ENCODE measurements around the gene EMILIN3. TPM values are rescaled to one million over a fixed set of nuclear protein-coding genes. Genes with fewer than 3 reads are reported as not detected.

Gene EMILIN3
- total and polyA plus RNA-seq, 2 donors (not counting 3 experiments of a cell fraction or from before 2014, with no cell fraction given): 0.15 TPM; not detected in 1

DNA sequence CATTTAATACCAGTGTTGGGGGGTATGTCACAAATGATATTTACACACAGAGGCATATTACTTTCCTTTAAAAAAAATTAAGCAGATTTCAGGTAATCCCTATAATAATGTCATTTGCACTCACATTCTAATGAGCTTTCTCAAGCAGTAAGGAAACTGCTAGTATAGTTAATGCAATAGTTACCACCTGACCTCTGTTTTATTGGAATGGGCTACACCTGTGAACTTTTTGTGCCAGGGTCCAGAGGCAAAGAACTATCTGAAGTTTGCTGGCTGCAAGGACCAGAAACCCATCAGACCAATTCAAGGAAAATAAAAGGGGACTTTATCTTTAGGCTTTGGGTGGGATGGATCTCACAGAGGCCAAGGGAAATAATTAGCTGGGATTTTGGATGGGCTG is 46.2 kb downstream of the EMILIN3 start:
- Histone ChIP-seq H3K36me3 (ENCODE audit: control insufficient read depth in 2 of 2, extremely low read depth in 1 of 2, insufficient read depth in 2 of 2, low read length in 2 of 2) (no peaks in the 10 kb centered on the region), H4K20me1 (replicated peaks; ENCODE audit: control insufficient read depth, extremely low read depth, insufficient read depth, low read length) (no peaks in the 10 kb centered on the region), H3K27me3 (ENCODE audit: control insufficient read depth in 2 of 2, insufficient read depth in 2 of 2, low read length in 2 of 2) (no peaks in the 10 kb centered on the region), H3K4me1 (ENCODE audit: control insufficient read depth, extremely low read depth, insufficient read depth, low read length) (peaks cover 18% of the 10 kb centered on the region), H3K79me2 (ENCODE audit: control insufficient read depth, insufficient read depth, low read length) (peaks cover 11% of the 10 kb centered on the region), H3K9me1 (replicated peaks; ENCODE audit: control insufficient read depth, extremely low read depth, insufficient read depth, low read length) (no peaks in the 10 kb centered on the region), H2AFZ (ENCODE audit: low read depth, low read length) (no peak overlapping the region), H3K9me3 (replicated peaks; ENCODE audit: control insufficient read depth, insufficient read depth, low read length) (no peaks in the 10 kb centered on the region), H3K4me3 (replicated peaks in 1 of 3; ENCODE audit: insufficient read depth in 1 of 3, low read depth in 1 of 3, low read length in 3 of 3) (no peak overlapping the region), H3K9ac (replicated peaks; ENCODE audit: extremely low read depth, insufficient read depth, low read length) (no peak overlapping the region), H3K4me2 (ENCODE audit: insufficient read depth, low read length) (no peak overlapping the region), H3K27ac (ENCODE audit: insufficient read depth, low read depth, low read length) (no peak overlapping the region)
- POLR2A ChIA-PET: no interaction called here
- no peak for FAIRE-seq
- dilution Hi-C loops (cut with MboI; ENCODE audit: extremely low pct_ligation_motif_present, low sequenced_read_pairs) (no loop called here), intact Hi-C loops (cut with micrococcal nuclease) (loop anchor here (10.0 kb wide), 1 partner anchor 316 kb away; no protein-coding TSS in a partner anchor)
- CTCF ChIA-PET: interaction anchor here (1.5 to 3.2 kb wide), 4 partner anchors 20 to 148 kb away, joined by 3 to 15 read pairs (median 6); partner anchors contain the start of gene LPIN3
- no peak for DNase-seq (ENCODE audit: low read depth, low spot score)
- no TSS peak for BruUV-seq (replicated peaks)
- TF ChIP-seq JUN (IDR thresholded peaks at IDR 0.05; ENCODE audit: borderline replicate concordance, insufficient read depth, insufficient read length, low read depth): no peak
- no peak for TF ChIP-seq POLR2AphosphoS5 (IDR thresholded peaks at IDR 0.05; ENCODE audit: insufficient read depth, low read depth, low read length)
- no peak for TF ChIP-seq FOS (IDR thresholded peaks at IDR 0.05; ENCODE audit: borderline replicate concordance, insufficient read depth, low read length)
- no peak for TF ChIP-seq EZH2 (IDR thresholded peaks at IDR 0.05; ENCODE audit: borderline replicate concordance, low read depth, low read length, severe bottlenecking)
- no peak for TF ChIP-seq MYC (IDR thresholded peaks at IDR 0.05; ENCODE audit: low read depth, low read length)
- TF ChIP-seq CTCF (IDR thresholded peaks at IDR 0.05; ENCODE audit: extremely low read depth in 1 of 2, insufficient read depth in 1 of 2, low read depth in 1 of 2, low read length in 2 of 2): no peak
- no peak for TF ChIP-seq POLR2A (IDR thresholded peaks at IDR 0.05; ENCODE audit: low read depth, low read length)
- TF ChIP-seq, protein P1, sequence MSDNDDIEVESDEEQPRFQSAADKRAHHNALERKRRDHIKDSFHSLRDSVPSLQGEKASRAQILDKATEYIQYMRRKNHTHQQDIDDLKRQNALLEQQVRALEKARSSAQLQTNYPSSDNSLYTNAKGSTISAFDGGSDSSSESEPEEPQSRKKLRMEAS (IDR thresholded peaks at IDR 0.05; ENCODE audit: insufficient read depth, insufficient read length): no peak
- TF ChIP-seq GATA2 (IDR thresholded peaks at IDR 0.05; ENCODE audit: insufficient read depth, insufficient read length, low read depth, low read length): no peak
